GM21526 (cell line): ENCODE data around the gene AGBL1.

ENCODE experiments used
- ATAC-seq: cut with Tn5 transposase; IDR thresholded peaks from one replicate; pipeline ENCODE4 v1.9.1; 2021; ENCODE audit warnings: moderate library complexity; ENCODE audit not compliant: unreplicated experiment, low FRiP score

Gene AGBL1

DNA sequence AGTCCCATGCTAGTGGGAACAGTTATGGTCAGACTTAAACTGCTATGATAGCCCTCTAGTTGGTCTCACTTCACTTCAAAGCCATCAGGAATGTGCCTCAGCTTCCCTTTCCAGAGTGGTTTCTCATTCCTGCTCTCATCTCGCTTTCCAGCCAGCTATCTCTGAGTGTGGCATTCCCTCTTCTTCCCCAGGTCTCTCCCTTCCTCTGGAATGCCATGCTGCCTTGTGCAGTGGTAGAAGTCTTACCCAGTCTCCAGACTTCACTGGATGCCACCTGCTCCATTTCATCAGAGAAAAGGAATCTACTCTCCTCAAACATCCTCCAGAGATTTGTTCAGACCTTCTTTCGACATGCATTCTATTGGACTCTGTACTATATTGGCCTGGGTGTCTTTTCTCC lies 83.0 kb downstream of the AGBL1 start:
- no peak for ATAC-seq

DNA sequence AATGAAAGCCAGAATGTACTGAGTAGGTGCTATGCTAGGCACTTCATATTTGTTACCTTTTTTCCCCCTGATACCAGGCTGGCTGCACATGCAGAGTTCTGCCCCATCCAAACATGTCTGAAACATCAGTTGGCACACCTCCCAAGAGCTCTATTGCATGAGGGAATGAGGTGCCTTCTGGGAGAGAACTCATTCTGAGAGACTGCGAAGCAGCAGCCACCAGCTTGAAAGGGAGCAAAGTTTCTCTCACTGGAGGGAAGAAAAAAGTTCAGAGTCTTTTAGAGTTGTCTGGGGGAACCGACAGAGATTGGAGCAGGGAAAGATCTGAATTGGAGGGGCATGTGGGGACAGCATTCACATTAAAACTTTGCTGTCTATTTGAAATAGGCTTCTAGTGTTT lies 84.1 kb downstream of the AGBL1 start:
- ATAC-seq = no peak

DNA sequence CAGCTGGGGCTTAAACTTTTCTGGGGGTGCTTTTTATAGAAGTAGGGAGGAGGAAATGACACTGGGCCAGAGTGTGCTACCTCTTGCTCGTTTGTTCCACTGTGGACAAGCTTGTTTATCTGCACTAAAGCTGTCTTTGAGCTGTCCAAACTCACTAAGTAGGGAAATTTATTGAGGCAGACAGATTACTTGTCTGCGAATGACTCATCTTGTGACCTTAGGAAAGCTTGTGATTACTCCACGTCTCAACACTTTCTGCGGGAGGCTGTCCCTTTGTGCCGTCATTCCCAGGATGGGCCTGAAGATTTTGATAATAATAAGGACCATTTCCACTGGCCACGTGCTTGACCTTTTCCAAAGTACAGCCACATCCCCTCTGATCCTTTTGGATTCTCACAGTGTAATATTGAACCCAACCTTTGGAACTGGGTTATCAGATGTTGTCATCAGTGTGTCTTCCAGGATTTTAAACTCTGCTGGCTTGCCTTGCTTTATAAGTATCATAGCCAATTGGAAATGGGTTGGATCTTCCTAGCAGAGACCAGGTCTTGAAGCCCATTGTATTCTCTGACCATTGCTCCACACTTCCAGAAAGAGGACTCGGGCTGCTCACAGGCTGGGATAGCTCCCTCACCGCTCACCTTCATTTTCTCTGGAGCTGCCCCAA lies 84.7 kb downstream of the AGBL1 start:
- no peak for ATAC-seq

DNA sequence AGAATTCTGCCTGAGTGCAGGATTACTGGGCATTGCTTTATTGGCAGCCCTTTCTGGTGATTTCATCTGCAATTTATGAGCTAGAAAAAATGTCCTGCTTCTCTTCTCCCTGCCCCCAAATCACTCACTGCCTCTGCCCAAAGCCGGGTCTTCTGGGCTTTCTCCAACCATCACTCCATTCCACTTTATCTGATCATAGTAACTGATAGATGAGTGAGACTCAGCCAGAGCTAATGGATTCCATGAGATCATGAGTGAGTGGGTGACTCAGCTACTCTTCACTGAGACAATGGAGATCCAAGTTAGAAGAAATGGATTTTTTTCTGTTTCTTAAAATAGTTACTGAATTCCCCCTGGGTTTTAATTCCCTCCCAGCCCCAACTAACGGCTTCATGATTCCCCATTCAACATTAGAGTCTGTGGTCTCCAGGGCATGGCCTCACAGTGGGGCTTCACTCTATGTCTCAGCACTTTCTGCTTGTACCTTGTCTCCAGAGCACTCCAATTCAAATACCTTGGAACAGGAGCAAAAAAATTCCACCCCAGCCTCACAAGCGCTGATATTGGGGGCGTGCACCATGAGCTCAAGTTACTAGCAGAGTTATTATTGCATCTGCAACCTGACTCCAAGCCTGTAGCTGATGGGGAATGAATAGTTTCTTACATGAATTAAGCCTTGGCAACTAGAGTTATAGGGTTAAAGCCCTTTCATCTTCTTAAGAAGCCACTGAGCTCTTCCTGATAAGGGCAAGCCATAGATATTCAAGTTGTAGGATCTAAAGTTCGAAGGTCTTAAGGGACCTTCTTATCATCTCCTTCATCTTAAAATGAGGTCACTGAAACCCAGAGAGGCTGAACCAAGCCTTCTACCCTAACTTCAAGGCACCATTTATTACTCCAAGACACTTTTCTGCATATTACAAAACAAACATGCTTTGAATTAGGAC lies 85.9 kb downstream of the AGBL1 start:
- no peak for ATAC-seq

DNA sequence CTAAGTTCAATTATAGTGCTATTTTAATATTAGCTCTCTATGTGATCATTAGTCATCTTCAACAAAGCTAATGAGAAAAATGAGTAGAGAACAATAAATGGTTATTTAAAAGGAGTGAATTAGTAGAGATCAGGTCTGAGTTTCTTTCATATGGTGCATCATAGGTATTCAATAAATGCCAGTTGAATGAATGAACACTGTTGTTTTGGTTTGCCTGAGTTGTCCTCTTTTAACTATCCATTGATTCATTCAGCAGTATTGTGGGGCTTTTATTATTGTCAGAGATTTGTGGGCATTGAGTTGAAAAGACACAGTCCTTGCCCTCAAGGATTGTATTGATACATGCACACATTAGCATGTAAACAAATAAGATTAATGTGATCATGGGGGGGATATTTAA lies 88.2 kb downstream of the AGBL1 start:
- ATAC-seq = no peak

DNA sequence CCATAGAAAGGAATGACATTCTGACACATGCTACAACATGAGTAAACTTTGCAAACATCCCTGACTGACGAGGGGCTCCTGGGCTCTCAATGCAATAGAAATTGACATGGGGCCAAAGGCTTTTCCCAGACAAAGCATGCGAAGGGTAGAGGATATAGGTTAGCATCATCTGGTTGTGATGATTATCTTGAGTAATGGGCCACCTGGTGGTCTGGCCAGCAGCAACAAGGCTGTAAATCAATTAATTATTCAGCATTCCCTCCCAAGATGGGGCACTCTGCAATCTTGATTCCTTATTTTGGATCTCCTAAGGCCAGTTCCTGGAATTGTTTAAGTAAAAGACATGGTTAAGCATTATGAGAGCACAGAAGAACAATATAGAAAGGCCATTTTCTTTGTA lies 99.2 kb downstream of the AGBL1 start:
- no peak for ATAC-seq

DNA sequence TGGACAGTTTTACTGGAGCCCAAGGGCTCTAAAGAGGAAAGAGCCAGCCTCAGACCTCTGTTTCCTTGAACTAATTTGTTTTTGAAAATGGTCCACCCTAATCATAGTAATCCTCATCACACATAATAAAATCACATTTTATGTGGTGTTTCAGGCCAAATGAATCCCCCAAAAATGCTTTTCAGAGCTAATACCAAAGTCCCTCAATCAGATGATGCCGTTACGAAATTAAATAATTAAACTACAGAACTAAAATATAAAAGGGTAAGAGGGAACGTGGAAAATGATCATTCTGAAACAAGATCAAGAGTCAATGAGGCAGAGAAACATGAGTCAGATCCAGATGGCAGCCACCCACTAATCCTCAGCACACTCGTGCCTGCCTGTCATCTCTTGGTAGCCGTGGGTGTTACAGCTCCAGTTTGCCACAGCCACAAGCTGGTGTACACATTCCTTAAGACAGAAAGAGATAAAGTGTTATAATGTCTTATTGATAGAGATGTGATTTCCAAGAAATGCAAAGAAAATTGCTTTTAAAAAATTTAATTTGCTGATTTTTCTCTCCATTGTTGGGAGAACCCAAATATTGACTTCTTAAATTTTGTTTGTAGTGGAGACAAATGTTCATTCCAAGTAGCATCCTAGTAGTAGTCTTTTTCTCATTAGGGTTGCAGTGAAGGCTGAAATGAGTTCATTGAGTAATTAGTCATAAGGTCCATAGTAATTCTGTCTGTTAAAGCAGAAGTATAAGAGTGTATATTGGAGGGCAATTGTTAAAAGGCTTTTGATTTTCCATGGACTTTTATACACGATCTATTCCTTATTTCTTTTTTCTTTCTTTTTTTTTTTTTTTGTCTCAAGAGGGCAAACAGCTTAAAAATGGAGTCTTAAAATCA lies 104.2 kb downstream of the AGBL1 start:
- ATAC-seq = no peak

DNA sequence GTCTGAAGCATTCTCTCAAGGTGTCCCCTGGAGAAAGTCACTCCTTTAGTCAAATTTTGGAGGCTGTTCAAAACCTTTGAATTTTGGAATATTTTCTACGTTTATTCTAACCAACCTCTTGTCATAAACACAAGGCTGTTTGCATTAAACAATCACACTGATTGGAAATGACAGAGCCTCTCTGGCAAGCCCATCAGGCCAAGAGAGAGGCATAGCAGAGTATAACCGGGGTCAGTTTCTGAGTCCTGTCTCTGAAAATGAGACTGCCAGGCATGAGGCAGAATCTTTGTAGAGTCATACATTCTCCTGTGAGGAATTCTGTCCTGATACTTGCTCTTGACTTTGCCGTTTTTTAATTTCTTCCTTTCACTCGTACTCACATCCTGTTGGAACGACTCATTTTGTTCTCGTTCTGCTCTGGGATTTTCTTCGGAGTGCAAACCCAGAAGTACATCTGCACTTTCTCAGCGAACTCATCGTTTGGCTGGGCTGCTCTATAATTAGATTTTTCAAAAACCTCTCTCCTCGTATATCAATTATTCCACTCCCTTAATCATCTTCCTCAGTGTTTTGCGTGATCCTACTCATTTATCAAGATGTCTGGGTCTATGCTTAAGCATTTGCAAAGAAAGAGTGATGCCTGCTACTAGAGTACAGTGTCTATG lies 114.2 kb downstream of the AGBL1 start:
- no peak for ATAC-seq

DNA sequence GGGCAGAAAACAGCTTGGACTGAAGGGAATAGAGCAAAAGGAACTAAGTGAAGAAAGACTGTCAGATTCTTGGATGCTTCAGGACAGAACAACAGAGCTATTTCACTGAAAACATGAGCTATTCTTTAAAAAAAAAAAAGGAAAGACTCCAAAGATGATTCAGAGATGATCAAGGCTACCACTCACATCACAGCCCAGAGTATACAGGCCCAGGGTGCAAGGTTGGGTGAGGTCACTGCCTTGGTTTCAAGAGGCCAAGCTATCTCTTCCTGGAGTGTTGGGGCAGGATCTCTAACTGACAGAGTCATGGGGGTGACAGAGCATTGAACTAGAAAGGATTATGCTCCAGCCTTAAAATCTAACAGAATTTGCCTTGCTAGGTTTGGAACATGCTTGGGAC lies 118.1 kb downstream of the AGBL1 start:
- ATAC-seq = no peak

DNA sequence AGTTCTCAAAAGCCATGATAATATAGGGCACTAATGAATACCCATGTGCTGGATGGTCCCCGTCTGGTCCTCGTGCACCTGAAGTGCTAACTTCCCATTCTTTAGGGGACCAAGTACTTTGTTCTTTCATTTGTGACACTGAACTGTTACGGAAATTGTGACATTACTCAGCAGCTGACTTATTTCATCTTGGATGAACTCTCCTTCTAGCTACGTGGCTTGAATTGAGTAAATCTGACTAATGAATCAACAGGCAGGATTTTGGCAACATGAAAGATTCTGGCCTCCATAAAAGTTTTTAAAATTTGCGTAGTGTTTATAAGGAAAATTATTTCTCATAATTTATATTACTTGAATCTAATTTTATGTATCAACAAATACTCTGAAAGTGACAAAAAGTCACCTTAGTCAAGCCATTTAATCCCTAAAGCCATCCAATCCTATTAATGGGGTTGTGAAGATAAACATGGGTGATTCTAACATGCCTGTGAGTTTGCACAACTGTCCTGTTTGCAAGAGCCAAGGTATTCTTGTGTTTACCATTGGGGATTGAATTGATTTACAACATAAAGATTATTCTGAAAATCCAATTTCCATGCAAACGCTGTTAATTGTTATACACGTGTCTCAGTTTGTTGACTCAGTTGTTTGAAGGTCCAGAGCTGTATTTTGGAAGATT lies 119.9 kb downstream of the AGBL1 start:
- ATAC-seq = no peak

DNA sequence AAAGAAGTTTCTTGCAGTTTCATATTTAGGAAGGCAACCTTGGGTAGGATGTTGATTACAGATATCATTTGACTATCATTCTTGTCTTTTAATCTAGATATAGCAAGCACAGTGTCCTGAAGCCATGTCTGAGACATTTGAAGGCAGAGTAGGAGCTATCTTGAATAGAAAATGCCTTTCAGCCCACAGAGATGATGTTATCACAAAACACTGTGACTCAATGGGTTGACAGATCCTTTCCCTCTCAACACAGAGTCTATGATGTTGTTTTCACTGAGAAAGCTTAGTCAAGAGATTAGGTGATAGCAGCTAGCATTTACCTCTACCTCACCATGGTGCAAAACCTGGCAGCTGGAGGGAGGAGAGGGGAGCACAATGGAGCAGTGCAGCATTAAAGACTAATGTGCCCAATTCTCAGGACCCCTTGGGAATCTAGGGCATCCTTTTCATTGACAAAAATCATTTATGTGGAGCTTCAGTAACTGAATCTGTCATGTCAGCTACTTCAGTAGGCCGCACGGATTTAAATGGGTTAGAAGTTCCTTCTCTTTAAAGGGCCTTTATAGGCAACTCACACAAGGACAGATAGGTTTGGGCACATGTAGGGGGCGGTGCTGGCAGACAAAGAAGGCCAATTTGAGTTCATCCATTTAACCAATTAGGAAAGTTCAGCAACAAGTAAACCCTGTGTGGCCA lies 121.8 kb downstream of the AGBL1 start:
- no peak for ATAC-seq

DNA sequence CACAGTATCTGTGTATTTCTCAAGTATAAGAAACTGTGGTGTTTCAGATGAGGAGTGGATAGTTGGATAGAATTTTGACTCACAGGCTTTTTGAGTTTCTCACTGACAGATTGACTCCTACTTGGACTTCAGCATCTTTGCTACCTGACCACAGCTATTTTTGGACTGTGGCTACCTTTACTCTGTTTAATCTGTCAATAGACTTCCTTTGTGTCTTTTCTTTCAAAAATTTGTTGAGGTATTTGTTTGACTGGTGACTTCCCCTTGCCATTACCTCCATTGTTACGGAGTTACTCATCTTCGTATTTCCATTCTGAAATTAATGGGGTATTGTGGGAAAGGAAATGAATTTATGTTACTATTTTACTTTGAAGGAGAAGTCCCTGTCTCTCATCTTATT lies 123.8 kb downstream of the AGBL1 start:
- ATAC-seq = no peak

DNA sequence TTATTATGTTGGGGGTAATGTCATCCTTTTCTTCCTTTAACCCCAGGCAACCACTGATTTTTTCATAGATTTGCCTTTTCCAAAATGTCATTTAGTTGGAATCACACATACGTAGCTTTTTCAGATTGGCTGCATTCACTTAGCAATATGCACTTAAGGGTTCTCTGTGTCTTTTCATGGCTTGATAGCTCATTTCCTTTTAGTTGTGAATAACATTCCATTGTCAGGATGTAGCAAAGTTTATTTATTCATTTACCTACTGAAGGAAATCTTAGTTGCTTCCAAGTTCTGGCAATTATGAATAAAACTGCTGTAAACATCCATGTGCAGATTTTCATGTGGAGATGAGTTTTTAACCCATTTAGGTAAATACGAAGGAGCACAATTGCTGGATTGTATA lies 125.4 kb downstream of the AGBL1 start:
- no peak for ATAC-seq

DNA sequence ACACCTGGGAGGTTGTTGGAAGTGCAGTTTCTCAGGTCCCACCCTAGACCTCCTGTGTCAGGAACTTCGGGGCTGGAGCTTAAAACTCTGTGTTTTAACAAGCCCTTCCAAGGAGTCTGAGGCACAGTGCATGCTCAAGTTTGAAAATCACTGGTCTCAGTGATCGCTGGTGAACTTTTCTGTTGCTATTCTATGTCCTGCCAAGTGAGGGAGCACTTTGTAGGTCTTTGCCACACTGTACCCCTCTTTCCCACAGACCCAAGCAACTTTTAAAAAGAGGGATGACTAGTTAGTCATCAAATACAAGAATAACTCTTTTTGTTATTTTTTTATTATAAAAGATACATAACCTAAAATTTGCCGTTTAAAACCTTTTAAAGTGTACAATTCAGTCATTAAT lies 133.7 kb downstream of the AGBL1 start:
- ATAC-seq = no peak

DNA sequence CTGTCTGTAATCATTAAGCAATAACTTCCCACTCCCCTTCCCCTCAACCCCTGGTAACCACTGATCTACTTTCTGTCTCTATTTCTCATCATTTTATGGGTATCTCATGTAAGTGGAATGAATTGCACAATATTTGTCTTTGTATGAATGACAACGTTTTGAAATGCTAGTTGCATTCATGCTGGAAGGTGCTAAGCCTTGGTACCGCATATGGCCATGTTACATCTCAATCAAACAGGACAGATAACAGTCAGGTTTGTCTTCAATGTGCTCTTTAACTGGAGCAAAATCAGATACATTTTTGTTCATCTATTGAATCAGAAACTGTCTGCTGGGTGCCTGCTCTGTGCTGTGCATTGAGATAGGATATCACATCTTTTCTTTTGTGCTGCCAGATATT lies 134.2 kb downstream of the AGBL1 start:
- ATAC-seq = no peak

DNA sequence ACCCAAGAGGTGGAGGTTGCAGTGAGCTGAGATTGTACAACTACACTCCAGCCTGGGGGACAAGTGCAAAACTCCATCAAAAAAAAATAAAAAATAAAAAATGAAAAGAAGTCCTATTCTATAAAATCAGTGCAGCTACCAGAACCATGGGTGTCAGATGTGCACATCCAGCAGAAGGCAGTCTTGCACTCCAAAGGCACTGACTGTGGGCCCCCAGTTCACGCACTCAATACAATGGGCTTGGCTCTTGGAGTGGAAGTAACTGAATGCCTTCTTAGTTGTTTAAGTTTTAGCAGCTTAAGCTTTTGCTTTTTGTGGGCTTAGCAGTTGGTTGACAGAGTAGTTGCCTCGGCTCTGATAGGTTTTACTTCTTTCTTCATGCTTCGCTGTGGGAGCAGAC lies 141.4 kb downstream of the AGBL1 start:
- no peak for ATAC-seq

DNA sequence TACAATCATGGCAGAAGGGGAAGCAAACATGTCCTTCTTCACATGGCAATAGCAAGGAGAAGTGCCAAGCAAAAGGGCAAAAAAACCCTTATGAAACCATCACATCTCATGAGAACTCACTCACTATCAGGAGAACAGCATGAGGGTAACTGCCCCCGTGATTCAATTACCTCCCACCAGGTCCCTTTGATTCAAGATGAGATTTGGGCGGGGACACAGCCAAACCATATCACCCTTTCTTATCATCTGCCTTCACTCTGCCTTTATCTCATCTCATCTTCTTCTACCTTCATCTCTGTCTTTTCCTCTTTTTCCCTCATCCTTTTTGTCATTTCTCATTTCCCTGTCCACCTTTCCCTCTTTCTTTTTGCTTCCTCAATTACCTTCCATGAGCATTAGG lies 149.6 kb downstream of the AGBL1 start:
- ATAC-seq = no peak

DNA sequence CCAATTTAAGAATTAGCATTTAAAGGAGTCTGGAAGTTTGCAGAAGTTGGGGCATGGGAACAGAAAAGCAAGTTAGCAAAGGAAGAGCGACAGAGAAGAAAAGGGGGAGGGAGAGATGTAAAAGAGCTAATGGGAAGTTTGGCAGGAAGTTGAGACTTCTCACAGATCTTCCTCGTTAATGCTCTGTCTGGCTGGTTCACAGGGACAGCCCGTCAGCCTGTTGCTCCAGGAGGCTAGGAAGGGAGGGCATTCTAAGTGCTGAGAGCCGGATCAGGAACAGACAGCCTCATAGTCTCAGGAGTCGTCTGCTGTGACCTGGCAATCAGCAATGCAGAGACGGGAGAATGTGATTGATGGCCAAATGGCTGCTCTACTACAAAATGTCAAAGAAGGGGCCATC lies 150.3 kb downstream of the AGBL1 start:
- ATAC-seq = no peak
